Measurements from ENCODE around the gene ORM1. TPM values are rescaled to one million over a fixed set of nuclear protein-coding genes. Genes with fewer than 3 reads are reported as not detected.

Gene ORM1
- total RNA-seq, 2 donors from 2014 or later: 43.8 TPM; not detected in 1

- Histone ChIP-seq H3K4me1 (no peaks in the 10 kb centered on the region), H3K27ac (no peak overlapping the region), H3K36me3 (replicated peaks in 1 of 2; ENCODE audit: insufficient read depth in 1 of 2, low read depth in 2 of 2) (peaks cover 0 to 9% of the 10 kb centered on the region in 2 donors), H3K4me3 (no peak overlapping the region), H3K9me3 (no peaks in the 10 kb centered on the region), H3K27me3 (no peaks in the 10 kb centered on the region)
- 54 to 66% methylated on average over 2 of the region's 2 CpGs for WGBS, 2 donors
- DNase-seq (no peak), ATAC-seq (no peak)
- intact Hi-C loops (cut with DNase I): no loop called here
- TF ChIP-seq POLR2A (IDR thresholded peaks at IDR 0.05) (no peak), CTCF (IDR thresholded peaks at IDR 0.05) (no peak)
Measured at GRCh38 chr9:114335745-114336144, 12.8 kb downstream of the ORM1 start.

GRCh38 chr9:114336157-114336556 is 13.3 kb downstream of the ORM1 start:
- no peak overlapping the region for H3K4me3 ChIP-seq
- ATAC-seq (no peak), DNase-seq (no peak)
- no peak for TF ChIP-seq CTCF (IDR thresholded peaks at IDR 0.05)
- TF ChIP-seq POLR2A (IDR thresholded peaks at IDR 0.05): no peak
- intact Hi-C loops (cut with DNase I): no loop called here
- WGBS, 2 donors: 68 to 81% methylated on average over 10 of the region's 10 CpGs
- no peaks in the 10 kb centered on the region for H3K9me3 ChIP-seq
- H3K36me3 ChIP-seq (replicated peaks in 1 of 2; ENCODE audit: insufficient read depth in 1 of 2, low read depth in 2 of 2): peaks cover 0 to 9% of the 10 kb centered on the region in 2 donors
- H3K4me1 ChIP-seq: no peaks in the 10 kb centered on the region
- H3K27me3 ChIP-seq: no peaks in the 10 kb centered on the region
- no peak overlapping the region for H3K27ac ChIP-seq

GRCh38 chr9:114336699-114337395 is 13.9 kb downstream of the ORM1 start:
- Histone ChIP-seq H3K9me3 (no peaks in the 10 kb centered on the region), H3K27me3 (no peaks in the 10 kb centered on the region), H3K36me3 (replicated peaks in 1 of 2; ENCODE audit: insufficient read depth in 1 of 2, low read depth in 2 of 2) (peaks cover 0 to 9% of the 10 kb centered on the region in 2 donors), H3K4me1 (no peaks in the 10 kb centered on the region), H3K4me3 (no peak overlapping the region), H3K27ac (no peak overlapping the region)
- intact Hi-C loops (cut with DNase I): no loop called here
- ATAC-seq (no peak), DNase-seq (no peak)
- TF ChIP-seq CTCF (IDR thresholded peaks at IDR 0.05): no peak
- TF ChIP-seq POLR2A (IDR thresholded peaks at IDR 0.05): no peak
- WGBS, 2 donors: 89 to 96% methylated on average over 8 to 13 of the region's 23 CpGs

- intact Hi-C loops (cut with DNase I): no loop called here
Measured at GRCh38 chr9:114338187-114338586, 15.3 kb downstream of the ORM1 start.

More at GRCh38 chr9:114338187-114338586, 15.3 kb downstream of the ORM1 start:
- no peak overlapping the region for H3K27ac ChIP-seq
- H3K27me3 ChIP-seq: no peaks in the 10 kb centered on the region
- WGBS, 2 donors: 93 to 97% methylated on average over 2 of the region's 2 CpGs
- H3K4me3 ChIP-seq: no peak overlapping the region
- TF ChIP-seq POLR2A (IDR thresholded peaks at IDR 0.05) (no peak), CTCF (IDR thresholded peaks at IDR 0.05) (no peak)
- H3K36me3 ChIP-seq (replicated peaks in 1 of 2; ENCODE audit: insufficient read depth in 1 of 2, low read depth in 2 of 2): peaks cover 0 to 9% of the 10 kb centered on the region in 2 donors
- H3K9me3 ChIP-seq: no peaks in the 10 kb centered on the region
- no peak for ATAC-seq
- DNase-seq: no peak
- no peaks in the 10 kb centered on the region for H3K4me1 ChIP-seq
